Measurements from ENCODE around the gene GLRX.

GLRX gene

GRCh38 chr5:95830226-95830625, 7.7 kb upstream of the GLRX start:
- Histone ChIP-seq H3K4me3 (ENCODE audit: low read depth in 1 of 2, low read length in 1 of 2) (no peak overlapping the region), H3K4me1 (ENCODE audit: control insufficient read depth in 1 of 2, insufficient read depth in 1 of 2, low read depth in 1 of 2, low read length in 1 of 2) (peaks cover 73 to 81% of the 10 kb centered on the region in 2 experiments), H3K27me3 (no peaks in the 10 kb centered on the region), H3K9me3 (no peaks in the 10 kb centered on the region), H3K27ac (no peak overlapping the region), H3K36me3 (no peaks in the 10 kb centered on the region)
- TF ChIP-seq, protein P1, sequence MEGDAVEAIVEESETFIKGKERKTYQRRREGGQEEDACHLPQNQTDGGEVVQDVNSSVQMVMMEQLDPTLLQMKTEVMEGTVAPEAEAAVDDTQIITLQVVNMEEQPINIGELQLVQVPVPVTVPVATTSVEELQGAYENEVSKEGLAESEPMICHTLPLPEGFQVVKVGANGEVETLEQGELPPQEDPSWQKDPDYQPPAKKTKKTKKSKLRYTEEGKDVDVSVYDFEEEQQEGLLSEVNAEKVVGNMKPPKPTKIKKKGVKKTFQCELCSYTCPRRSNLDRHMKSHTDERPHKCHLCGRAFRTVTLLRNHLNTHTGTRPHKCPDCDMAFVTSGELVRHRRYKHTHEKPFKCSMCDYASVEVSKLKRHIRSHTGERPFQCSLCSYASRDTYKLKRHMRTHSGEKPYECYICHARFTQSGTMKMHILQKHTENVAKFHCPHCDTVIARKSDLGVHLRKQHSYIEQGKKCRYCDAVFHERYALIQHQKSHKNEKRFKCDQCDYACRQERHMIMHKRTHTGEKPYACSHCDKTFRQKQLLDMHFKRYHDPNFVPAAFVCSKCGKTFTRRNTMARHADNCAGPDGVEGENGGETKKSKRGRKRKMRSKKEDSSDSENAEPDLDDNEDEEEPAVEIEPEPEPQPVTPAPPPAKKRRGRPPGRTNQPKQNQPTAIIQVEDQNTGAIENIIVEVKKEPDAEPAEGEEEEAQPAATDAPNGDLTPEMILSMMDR (IDR thresholded peaks at IDR 0.05), result no peak

DNA sequence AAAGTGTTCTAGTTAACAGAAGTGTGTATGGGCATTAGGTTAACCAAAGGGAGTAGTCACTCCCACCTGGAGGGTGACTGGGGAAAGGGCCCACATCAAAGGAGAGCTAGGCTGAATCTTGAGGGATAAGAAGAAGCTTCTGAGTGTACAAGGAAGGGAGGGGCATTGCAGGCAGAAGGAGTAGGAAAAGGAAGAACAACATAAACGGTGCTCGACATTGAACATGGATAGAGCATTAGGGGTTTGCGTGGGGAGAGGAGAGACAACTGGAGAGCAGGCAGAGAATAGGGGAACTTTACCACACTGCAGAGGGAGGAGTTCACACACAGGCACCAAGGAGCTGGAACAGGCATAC, 5.3 kb upstream of the GLRX start:
- Histone ChIP-seq H3K36me3 (no peaks in the 10 kb centered on the region), H3K27ac (peak overlapping the region; percentile 98), H3K9me3 (no peaks in the 10 kb centered on the region), H3K4me1 (ENCODE audit: control insufficient read depth in 1 of 2, insufficient read depth in 1 of 2, low read depth in 1 of 2, low read length in 1 of 2) (peaks cover 75 to 80% of the 10 kb centered on the region in 2 experiments), H3K27me3 (no peaks in the 10 kb centered on the region), H3K4me3 (ENCODE audit: low read depth in 1 of 2, low read length in 1 of 2) (no peak overlapping the region)
- TF ChIP-seq, protein P1 (IDR thresholded peaks at IDR 0.05), result no peak

- H3K27ac ChIP-seq, result peak overlapping the region; percentile 98
- H3K9me3 ChIP-seq, result no peaks in the 10 kb centered on the region
- no peaks in the 10 kb centered on the region for H3K27me3 ChIP-seq
- peaks cover 73 to 80% of the 10 kb centered on the region in 2 experiments for H3K4me1 ChIP-seq (ENCODE audit: control insufficient read depth in 1 of 2, insufficient read depth in 1 of 2, low read depth in 1 of 2, low read length in 1 of 2)
- TF ChIP-seq, protein P1 (IDR thresholded peaks at IDR 0.05), result no peak
- H3K4me3 ChIP-seq (ENCODE audit: low read depth in 1 of 2, low read length in 1 of 2), result peak overlapping the region in 1 of 2 experiments; percentile 15
- H3K36me3 ChIP-seq, result no peaks in the 10 kb centered on the region
Measured at GRCh38 chr5:95826949-95827891, 4.7 kb upstream of the GLRX start.

- Histone ChIP-seq H3K36me3 (no peaks in the 10 kb centered on the region), H3K4me1 (ENCODE audit: control insufficient read depth in 1 of 2, insufficient read depth in 1 of 2, low read depth in 1 of 2, low read length in 1 of 2) (peaks cover 78 to 79% of the 10 kb centered on the region in 2 experiments), H3K27me3 (no peaks in the 10 kb centered on the region), H3K9me3 (no peaks in the 10 kb centered on the region), H3K27ac (peak overlapping the region; percentile 98), H3K4me3 (ENCODE audit: low read depth in 1 of 2, low read length in 1 of 2) (no peak overlapping the region)
- TF ChIP-seq, protein P1 (IDR thresholded peaks at IDR 0.05), result no peak
Measured at GRCh38 chr5:95825495-95825894, 3.0 kb upstream of the GLRX start.

DNA sequence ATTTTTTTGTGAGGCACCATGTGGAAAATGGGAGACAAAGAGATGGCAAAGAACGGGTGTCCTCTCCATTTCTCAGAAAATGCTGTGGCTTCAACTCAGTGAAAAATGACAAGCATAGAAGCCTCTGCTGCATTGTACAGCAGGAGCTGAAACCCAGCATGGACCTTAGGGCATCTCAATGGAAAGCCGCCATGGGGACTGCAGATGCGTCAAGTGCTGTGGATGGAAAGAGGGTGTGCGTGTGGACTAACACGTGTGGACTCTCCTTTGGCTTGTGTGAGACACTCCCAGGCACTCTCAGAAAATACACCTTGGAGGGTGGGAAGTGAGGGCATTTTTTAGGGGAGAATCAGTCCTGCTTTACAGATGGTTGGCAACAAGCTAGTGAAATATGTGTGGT, 2.2 kb upstream of the GLRX start:
- TF ChIP-seq, protein P1 (IDR thresholded peaks at IDR 0.05), result no peak
- peaks cover 85 to 86% of the 10 kb centered on the region in 2 experiments for H3K4me1 ChIP-seq (ENCODE audit: control insufficient read depth in 1 of 2, insufficient read depth in 1 of 2, low read depth in 1 of 2, low read length in 1 of 2)
- H3K36me3 ChIP-seq, result no peaks in the 10 kb centered on the region
- H3K9me3 ChIP-seq, result no peaks in the 10 kb centered on the region
- H3K27ac ChIP-seq, result peak overlapping the region; percentile 98
- peak overlapping the region; percentile 90 to 96 for H3K4me3 ChIP-seq (ENCODE audit: low read depth in 1 of 2, low read length in 1 of 2)
- H3K27me3 ChIP-seq, result no peaks in the 10 kb centered on the region
